Hepatocyte (in vitro differentiated cells): ENCODE results near the gene GRM4.

Experiments used
- EZH2phosphoT487 ChIP-seq: fragments of 200-600 bp; sonication (generic); IDR thresholded peaks from one replicate; pipeline ENCODE4 v1.6.1; 2018; ENCODE audit warnings: antibody characterized with exemption, mild to moderate bottlenecking, low read depth, moderate library complexity; ENCODE audit not compliant: unreplicated experiment, severe bottlenecking
- TF ChIP-seq, protein P1 (sequence below): fragments of 200-600 bp; sonication (generic); IDR thresholded peaks from 2 replicates; pipeline ENCODE4 v1.5.1; 2016; ENCODE audit warnings: antibody characterized with exemption, mild to moderate bottlenecking; ENCODE audit not compliant: poor library complexity

DNA sequence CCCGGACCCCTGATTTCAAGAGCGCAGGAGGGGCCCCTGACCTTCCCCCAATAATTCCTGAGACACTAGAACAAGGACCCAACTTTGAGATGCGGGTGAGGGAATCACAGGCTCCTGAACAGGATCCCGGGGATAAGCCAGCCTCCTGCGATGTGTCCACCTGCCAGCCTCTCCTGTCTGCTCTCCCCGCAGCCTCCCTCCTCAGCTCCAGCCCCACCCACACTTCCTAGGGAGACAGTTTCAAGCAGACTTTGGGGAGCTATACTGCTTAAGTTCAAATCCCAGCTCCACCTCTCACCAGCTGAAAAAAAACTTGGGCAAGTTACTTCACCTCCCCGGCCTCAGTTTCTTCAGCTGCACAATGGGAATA lies 50.8 kb downstream of the GRM4 start:
- TF ChIP-seq EZH2phosphoT487, result no peak
- TF ChIP-seq, protein P1, sequence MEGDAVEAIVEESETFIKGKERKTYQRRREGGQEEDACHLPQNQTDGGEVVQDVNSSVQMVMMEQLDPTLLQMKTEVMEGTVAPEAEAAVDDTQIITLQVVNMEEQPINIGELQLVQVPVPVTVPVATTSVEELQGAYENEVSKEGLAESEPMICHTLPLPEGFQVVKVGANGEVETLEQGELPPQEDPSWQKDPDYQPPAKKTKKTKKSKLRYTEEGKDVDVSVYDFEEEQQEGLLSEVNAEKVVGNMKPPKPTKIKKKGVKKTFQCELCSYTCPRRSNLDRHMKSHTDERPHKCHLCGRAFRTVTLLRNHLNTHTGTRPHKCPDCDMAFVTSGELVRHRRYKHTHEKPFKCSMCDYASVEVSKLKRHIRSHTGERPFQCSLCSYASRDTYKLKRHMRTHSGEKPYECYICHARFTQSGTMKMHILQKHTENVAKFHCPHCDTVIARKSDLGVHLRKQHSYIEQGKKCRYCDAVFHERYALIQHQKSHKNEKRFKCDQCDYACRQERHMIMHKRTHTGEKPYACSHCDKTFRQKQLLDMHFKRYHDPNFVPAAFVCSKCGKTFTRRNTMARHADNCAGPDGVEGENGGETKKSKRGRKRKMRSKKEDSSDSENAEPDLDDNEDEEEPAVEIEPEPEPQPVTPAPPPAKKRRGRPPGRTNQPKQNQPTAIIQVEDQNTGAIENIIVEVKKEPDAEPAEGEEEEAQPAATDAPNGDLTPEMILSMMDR, result no peak
